Spleen (tissue), 7 donors: ENCODE results near the gene C1QL1.

Source experiments
- CTCF ChIP-seq, 11 experiments: fragments of 200-600 bp in 7 of 11; fragments of 450-650 bp in 4 of 11; sonication (generic) in 4 of 11; IDR thresholded peaks in 8 of 11; conservative IDR thresholded peaks in 3 of 11; 1 replicate in 7 of 11; 2 replicates in 4 of 11; pipeline versions ENCODE4 v1.4.0 to v1.8.0; 2016 to 2021; ENCODE audit warnings: antibody characterized with exemption in 11 of 11, inconsistent platforms in 4 of 11, mild to moderate bottlenecking in 1 of 11
- POLR2A ChIP-seq, 3 donors: fragments of 450-650 bp; IDR thresholded peaks; one replicate each; pipeline ENCODE4 v1.5.1; 2017; ENCODE audit warnings: antibody characterized with exemption in 3 of 3, mild to moderate bottlenecking in 1 of 3
- POLR2AphosphoS5 ChIP-seq, 3 donors: sonication (generic); formaldehyde crosslinking; IDR thresholded peaks; one replicate each; pipeline ENCODE4 v1.5.1; 2017; ENCODE audit warnings: antibody characterized with exemption in 3 of 3
- donor health status: DM: no; HTN: no; CAD: no; lungs with moderate emphysema.
- donor health status: DM: no; HTN: no; CAD: no.
- donor health status: DM: no; HTN: no; CAD: no.

GRCh38 chr17:44971776-44972483, 3.8 kb upstream of the C1QL1 start:
- TF ChIP-seq CTCF (IDR thresholded peaks at IDR 0.05 in 8 of 11, conservative IDR thresholded peaks at IDR 0.05 in 3 of 11) (no peak), POLR2A (IDR thresholded peaks at IDR 0.05) (no peak), POLR2AphosphoS5 (IDR thresholded peaks at IDR 0.05) (no peak)
